Subcutaneous preadipocyte (primary cell): ENCODE data around the gene STK16. TPM values are rescaled to one million over a fixed set of nuclear protein-coding genes. Genes with fewer than 3 reads are reported as not detected.

Source experiments
- small RNA-seq: library from RNA; depleted of rRNA; stranded (forward); fragments of <200 nt; gene quantifications from one replicate; pipeline ENCODE3, GENCODE V24; 2012
- total RNA-seq: library from RNA; depleted of rRNA; stranded (reverse); fragments of >200 nt; gene quantifications from 2 replicates; pipeline ENCODE4 v1.2.3, GENCODE V29; 2012

The STK16 gene
- 26.4 and 27.2 TPM in 2 replicates for total RNA-seq

GRCh38 chr2:219245148-219245898 lies at the start of gene STK16, which contains the start of gene GLB1L:
TSS of gene STK16 (plus strand) at chr2:219245479. CDS start at chr2:219246000, 521 bp downstream.
TSS of gene GLB1L (minus strand) at chr2:219245444. CDS start at chr2:219243573, 1,871 bp downstream.

GRCh38 chr2:219206328-219207133 lies 38.7 kb upstream of the STK16 start, which contains the start of gene ZFAND2B:
TSS of gene ZFAND2B (plus strand) at chr2:219206782. CDS start at chr2:219206988, 206 bp downstream.

GRCh38 chr2:219218732-219219701 lies 26.3 kb upstream of the STK16 start, which contains the start of gene ABCB6:
TSS of gene ABCB6 (minus strand) at chr2:219218958. CDS start at chr2:219218673, 285 bp downstream.

GRCh38 chr2:219229305-219230058 lies 15.8 kb upstream of the STK16 start, which contains the start of the genes ANKZF1 and ATG9A:
TSS of gene ANKZF1 (plus strand) at chr2:219229806. CDS start at chr2:219230258, 452 bp downstream.
TSS of gene ATG9A (minus strand) at chr2:219229636. CDS start at chr2:219228024, 1,612 bp downstream.

GRCh38 chr2:219252900-219253752 lies 7.8 kb downstream of the STK16 start, which contains the start of gene TUBA4B:
TSS of gene TUBA4B (plus strand) at chr2:219253243. CDS start at chr2:219253408, 165 bp downstream.

GRCh38 chr2:219253753-219254589 lies 8.7 kb downstream of the STK16 start, which contains the start of gene TUBA4A:
TSS of gene TUBA4A (minus strand) at chr2:219253918. CDS start at chr2:219253858, 60 bp downstream.

GRCh38 chr2:219279151-219279915 lies 34.1 kb downstream of the STK16 start, which contains the start of gene DNAJB2:
TSS of gene DNAJB2 (plus strand) at chr2:219279366. CDS start at chr2:219279834, 468 bp downstream.

Small RNA genes within 50 kb of the gene (small RNA-seq; reads per million reads assigned to genes)
- gene MIR153-1 = 0.11 reads per million

Other genes starting within 250 kb of the STK16 start
- gene CFAP65, start 204.0 kb upstream of the STK16 start, total RNA-seq = 0.20 TPM in 1 of 2 replicates, not detected in the other
- not detected in 2 replicates for gene IHH, start 184.6 kb upstream of the STK16 start, total RNA-seq
- 21.3 and 21.7 TPM in 2 replicates for gene NHEJ1, start 84.7 kb upstream of the STK16 start, total RNA-seq
- gene SLC23A3, start 75.5 kb upstream of the STK16 start, total RNA-seq = 0.73 and 1.8 TPM in 2 replicates
- gene CNPPD1, start 68.6 kb upstream of the STK16 start, total RNA-seq = 17.0 and 18.0 TPM in 2 replicates
- gene RETREG2, start 67.2 kb upstream of the STK16 start, total RNA-seq = 55.9 and 59.6 TPM in 2 replicates
- gene ZFAND2B, start 38.7 kb upstream of the STK16 start, total RNA-seq = 19.4 and 21.3 TPM in 2 replicates
- gene ABCB6, start 26.5 kb upstream of the STK16 start, total RNA-seq = 30.9 and 40.1 TPM in 2 replicates
- gene ATG9A, start 15.8 kb upstream of the STK16 start, total RNA-seq = 44.2 and 50.3 TPM in 2 replicates
- gene ANKZF1, start 15.7 kb upstream of the STK16 start, total RNA-seq = 15.1 and 20.7 TPM in 2 replicates
- 7.3 and 15.2 TPM in 2 replicates for gene GLB1L, start within 50 bp of the STK16 start, total RNA-seq
- gene TUBA4B, start 7.8 kb downstream of the STK16 start, total RNA-seq = not detected in 2 replicates
- gene TUBA4A, start 8.4 kb downstream of the STK16 start, total RNA-seq = 9.2 and 17.6 TPM in 2 replicates
- 20.7 and 22.4 TPM in 2 replicates for gene DNAJB2, start 33.9 kb downstream of the STK16 start, total RNA-seq
- 0.98 and 1.5 TPM in 2 replicates for gene PTPRN, start 63.9 kb downstream of the STK16 start, total RNA-seq
- not detected in 2 replicates for gene RESP18, start 87.3 kb downstream of the STK16 start, total RNA-seq
- 63.9 and 69.4 TPM in 2 replicates for gene DNPEP, start 142.4 kb downstream of the STK16 start, total RNA-seq
- 0.39 and 0.73 TPM in 2 replicates for gene DES, start 172.9 kb downstream of the STK16 start, total RNA-seq
- 11.5 and 15.4 TPM in 2 replicates for gene SPEG, start 189.4 kb downstream of the STK16 start, total RNA-seq